HG03575 (cell line): ENCODE results near the gene CFAP73.
"Not testable (repeated sequence)": the region's sequence is repeated elsewhere in the genome, so short reads cannot be mapped to it uniquely, and the experiment has no call there.

Experiments used
- ATAC-seq: cut with Tn5 transposase; IDR thresholded peaks from one replicate; pipeline ENCODE4 v1.9.1; 2021; ENCODE audit not compliant: unreplicated experiment, insufficient number of reproducible peaks, low FRiP score; ENCODE audit errors: extremely low read depth

CFAP73 gene

GRCh38 chr12:113137861-113138783 is 11.4 kb upstream of the CFAP73 start:
- ATAC-seq = no peak

DNA sequence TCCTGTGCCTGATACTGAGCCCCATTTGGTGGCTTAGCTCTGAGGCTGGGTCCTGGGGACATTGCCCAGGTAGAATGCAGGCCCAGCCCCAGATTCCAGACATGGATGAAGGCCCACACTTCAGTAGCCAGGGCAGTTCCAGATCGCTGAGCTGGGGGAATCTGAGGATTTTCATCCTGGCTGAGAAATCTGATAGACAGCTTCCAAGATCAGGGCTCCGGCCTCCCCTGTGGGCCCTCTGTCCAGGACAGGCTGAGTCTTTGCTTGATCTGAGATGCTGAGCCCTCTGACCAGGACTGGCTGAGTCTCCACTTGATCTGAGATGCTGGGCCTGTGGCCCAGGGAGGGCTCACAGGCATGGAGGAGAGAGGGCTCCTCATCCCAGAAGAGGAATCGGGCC is 10.7 kb upstream of the CFAP73 start:
- ATAC-seq = no peak

DNA sequence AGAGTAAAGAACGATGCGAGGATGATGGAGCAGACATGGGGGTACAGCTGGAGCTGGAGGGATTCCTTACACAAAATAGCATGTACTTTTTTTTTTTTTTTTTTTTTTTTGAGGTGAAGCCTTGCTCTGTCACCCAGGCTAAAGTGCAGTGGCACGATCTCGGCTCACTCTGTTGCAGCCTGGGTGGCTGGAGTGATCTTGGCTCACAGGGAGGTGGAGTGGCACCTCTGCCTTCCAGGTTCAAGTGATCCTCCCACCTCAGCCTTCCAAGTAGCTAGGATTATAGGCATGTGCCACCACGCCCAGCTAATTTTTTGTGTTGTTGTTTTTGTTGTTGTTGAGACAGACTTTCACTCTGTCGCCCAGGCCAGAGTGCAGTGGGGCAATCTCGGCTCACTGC is 8.8 kb upstream of the CFAP73 start:
- ATAC-seq = no peak

GRCh38 chr12:113141716-113142115 is 7.8 kb upstream of the CFAP73 start:
- ATAC-seq = not testable (repeated sequence)

GRCh38 chr12:113142173-113142885 is 7.2 kb upstream of the CFAP73 start:
- ATAC-seq = no peak

GRCh38 chr12:113142886-113143332 is 6.6 kb upstream of the CFAP73 start:
- no peak for ATAC-seq

- ATAC-seq = no peak
Measured at GRCh38 chr12:113143959-113144358, 5.6 kb upstream of the CFAP73 start.

DNA sequence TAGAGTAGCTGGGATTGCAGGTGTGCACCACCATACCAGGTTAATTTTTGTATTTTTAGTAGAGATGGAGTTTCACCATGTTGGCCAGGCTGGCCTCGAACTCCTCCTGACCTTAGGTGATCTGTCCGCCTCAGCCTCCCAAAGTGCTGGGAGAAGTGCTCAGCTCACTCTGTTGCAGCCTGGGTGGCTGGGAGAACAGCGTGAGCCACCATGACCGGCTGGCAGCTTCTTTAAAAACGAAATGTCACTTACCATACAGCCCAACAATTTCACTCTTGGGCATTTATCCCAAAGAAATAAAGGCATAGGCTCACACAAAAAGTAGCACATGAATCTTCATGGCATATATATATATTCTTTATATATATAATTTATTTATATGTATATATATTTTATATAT is 4.7 kb upstream of the CFAP73 start:
- ATAC-seq = no peak

DNA sequence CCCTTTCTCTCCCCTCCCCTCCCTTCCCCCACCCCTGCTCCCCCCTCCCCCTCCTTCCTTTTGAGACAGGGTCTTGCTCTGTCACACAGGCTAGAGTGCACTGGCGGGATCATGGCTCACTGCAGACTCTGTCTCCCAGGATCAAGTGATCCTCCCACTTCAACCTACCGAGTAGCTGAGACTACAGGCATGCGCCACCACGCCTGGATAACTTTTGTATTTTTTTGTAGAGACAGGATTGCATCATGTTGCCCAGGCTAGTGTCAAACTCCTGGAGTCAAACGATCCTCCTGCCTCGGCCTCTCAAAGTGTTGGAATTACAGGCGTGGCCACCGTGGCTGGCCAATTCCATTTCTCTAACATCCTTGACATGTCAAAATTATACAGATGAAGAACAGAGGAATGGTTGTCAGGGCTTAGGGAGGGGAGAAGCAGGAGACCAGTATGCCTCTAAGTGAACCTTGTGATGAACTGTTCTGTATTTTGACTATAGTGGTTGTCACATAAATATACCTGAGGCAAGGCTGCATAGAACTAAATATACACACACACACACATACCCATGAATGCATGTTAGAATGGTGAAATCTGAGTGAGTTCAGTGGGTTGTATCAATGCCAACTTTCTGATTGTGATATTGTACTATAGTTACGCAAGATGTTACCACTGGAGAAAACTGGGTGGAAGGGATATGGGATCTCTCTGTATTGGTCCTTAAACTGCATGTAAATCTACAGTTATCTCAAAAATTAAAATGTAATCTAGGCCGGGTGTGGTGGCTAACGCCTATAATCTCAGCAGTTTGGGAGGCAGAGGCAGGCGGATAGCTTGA is 3.6 kb upstream of the CFAP73 start:
- ATAC-seq = no peak

GRCh38 chr12:113146999-113147398 is 2.5 kb upstream of the CFAP73 start:
- no peak for ATAC-seq

DNA sequence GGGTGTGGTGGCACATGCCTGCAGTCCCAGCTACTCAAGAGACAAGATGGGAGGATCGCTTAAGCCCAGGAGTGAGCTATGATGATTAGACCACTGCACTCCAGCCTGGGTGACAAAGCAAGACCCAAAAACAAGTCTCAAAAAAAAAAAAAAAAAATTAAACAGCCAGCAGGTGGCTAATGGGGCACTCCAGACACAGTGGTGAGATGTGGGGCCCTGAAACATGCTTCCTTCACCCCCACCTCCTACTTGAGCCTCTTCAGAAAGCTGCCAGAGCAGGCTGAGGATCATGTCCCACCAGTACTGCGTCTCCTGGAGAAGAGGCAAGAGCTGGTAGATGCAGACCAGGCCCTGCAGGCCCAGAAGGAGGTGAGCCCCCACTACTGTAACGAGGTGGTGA is 2.1 kb downstream of the CFAP73 start:
- ATAC-seq = no peak

- ATAC-seq = no peak
Measured at GRCh38 chr12:113152196-113152834, 2.8 kb downstream of the CFAP73 start.

GRCh38 chr12:113152835-113153814 is 3.6 kb downstream of the CFAP73 start:
- ATAC-seq = no peak

DNA sequence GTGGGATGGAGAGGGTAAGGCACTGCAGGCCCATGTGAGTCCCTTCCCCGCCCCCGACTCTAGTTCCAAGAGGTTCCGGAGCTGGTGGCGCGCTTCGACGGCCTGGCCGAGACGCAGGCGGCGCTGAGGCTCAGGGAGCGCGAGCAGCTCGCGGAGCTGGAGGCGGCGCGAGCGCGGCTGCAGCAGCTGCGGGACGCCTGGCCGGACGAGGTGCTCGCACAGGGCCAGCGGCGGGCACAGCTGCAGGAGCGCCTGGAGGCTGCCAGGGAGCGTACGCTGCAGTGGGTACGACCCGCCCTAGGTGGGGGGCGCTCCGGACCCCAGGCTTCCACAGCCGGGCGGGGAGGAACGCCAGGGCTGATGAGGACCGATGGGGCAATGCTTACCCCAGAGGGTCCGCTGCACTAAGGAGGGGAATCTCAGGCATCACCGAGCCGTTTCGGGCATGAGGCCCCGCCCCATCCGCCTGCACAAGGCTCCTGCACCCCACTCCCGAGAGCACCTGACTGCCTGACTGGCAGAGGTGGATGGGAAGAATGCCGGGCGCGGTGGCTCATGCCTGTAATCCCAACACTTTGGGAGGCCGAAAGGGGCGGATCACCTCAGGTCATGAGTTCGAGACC is 4.9 kb downstream of the CFAP73 start:
- no peak for ATAC-seq

DNA sequence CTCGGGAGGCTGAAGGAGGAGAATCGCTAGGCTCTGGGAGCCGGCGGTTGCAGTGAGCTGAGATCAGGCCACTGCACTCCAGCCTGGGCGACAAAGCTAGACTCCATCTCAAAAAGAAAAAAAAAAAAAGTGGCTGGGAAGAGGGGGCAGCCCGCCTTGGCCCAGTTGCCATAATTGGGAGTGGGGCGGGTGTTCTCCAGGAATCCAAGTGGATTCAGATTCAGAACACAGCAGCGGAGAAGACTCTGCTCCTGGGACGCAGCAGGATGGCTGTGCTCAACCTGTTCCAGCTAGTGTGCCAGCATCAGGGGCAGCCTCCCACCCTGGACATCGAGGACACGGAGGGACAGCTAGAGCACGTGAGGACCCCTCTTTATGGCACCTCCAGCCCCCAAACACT is 5.5 kb downstream of the CFAP73 start:
- ATAC-seq = no peak

DNA sequence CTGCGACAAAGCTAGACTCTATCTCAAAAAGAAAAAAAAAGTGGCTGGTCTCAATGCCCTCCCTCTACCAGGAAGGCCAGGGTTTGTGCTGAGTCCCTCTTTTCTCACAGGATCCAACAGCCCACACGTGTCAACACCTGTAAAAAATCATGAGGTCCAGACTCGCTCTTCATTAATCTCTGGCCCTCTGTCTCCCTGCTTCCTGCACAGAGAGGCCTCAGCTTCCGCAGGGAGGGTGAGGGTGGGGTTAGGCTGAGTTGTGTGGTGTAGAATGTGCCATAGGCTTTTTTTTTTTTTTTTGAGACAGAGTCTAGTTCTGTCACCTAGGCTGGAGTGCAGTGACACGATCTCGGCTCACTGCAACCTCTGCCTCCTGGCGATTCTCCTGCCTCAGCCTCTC is 6.1 kb downstream of the CFAP73 start:
- no peak for ATAC-seq

DNA sequence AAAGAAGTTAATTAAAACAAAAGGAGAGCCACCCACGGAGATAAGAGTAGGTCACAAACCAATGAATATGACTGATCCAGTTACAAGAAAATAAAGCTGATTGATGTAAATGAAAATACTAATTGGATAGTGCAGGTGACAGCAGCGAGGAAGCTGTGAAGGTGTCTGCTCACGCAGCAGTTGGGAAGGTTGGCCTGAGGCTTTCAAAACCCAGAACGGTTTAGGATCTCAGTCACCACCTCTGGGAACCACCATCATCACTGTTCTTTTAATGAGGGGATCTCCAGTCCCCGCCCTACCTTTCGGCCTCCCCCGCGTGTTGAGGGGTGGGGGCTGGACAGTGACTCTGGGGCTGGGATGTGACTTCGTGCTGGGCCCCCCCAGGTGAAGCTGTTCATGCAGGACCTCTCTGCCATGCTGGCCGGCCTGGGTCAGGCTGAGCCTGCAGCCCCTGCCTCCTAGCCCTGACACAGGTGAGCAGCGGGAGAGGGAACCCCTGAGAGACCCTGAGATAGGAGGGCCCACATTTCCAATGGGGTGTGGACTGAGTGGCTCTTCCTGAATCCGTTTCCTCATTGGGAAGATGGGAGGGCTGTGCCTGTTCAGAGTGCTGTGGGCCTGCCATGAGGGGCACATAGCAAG is 7.8 kb downstream of the CFAP73 start:
- no peak for ATAC-seq
